ENCODE measurements around the gene TMEM218.

DNA sequence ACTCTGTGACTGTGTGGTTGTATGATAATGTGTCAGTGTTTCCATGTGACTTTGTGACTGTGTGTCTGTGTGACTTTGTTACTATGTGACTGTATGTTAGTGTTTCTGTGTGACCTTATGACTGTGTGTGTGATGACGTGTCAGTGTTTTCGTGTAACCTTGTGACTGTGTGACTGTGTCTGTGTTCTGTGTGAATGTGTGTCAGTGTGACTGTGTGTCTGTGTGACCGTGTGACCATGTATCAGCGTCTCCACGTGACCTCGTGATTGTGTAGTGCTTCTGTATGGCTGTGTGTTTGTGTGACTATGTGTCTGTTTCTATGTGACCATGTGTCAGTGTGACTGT, 43.6 kb upstream of the TMEM218 start:
- TF ChIP-seq EP300 (IDR thresholded peaks at IDR 0.05; ENCODE audit: borderline replicate concordance in 1 of 2, control insufficient read depth in 1 of 2, low read depth in 2 of 2, low read length in 2 of 2) (no peak), SPI1 (IDR thresholded peaks at IDR 0.05; ENCODE audit: borderline replicate concordance, insufficient read depth, low read depth, low read length) (no peak), ATF7 (IDR thresholded peaks at IDR 0.05; ENCODE audit: low read depth) (no peak), CREB1 (IDR thresholded peaks at IDR 0.05; ENCODE audit: low read depth) (no peak), CHD1 (IDR thresholded peaks at IDR 0.05; ENCODE audit: low read depth, low read length) (no peak), BCL11A (IDR thresholded peaks at IDR 0.05; ENCODE audit: low read depth, low read length) (no peak)
